HG03469 (cell line): ENCODE results near the gene CHST15.

ENCODE experiments used
- ATAC-seq: cut with Tn5 transposase; IDR thresholded peaks from one replicate; pipeline ENCODE4 v1.9.1; 2021; ENCODE audit warnings: mild to moderate bottlenecking, moderate library complexity, moderate number of reproducible peaks; ENCODE audit not compliant: unreplicated experiment

CHST15 gene

DNA sequence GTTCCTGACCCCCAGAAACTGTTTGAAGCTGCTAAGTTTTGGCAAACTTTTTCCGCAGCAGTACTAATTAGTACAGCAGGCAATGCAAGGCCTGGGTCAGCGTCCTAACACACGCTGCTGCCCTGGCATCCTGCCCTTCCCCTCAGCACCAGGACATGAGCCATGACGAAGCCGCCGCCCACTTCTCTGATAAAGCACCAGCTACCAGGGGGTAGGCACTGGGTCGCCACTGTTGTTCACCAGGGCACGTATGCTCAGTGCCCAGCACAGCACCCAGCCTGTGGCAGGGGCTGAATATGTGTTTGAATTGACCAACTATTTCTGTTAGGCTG is 59.5 kb downstream of the CHST15 start:
- ATAC-seq: no peak

DNA sequence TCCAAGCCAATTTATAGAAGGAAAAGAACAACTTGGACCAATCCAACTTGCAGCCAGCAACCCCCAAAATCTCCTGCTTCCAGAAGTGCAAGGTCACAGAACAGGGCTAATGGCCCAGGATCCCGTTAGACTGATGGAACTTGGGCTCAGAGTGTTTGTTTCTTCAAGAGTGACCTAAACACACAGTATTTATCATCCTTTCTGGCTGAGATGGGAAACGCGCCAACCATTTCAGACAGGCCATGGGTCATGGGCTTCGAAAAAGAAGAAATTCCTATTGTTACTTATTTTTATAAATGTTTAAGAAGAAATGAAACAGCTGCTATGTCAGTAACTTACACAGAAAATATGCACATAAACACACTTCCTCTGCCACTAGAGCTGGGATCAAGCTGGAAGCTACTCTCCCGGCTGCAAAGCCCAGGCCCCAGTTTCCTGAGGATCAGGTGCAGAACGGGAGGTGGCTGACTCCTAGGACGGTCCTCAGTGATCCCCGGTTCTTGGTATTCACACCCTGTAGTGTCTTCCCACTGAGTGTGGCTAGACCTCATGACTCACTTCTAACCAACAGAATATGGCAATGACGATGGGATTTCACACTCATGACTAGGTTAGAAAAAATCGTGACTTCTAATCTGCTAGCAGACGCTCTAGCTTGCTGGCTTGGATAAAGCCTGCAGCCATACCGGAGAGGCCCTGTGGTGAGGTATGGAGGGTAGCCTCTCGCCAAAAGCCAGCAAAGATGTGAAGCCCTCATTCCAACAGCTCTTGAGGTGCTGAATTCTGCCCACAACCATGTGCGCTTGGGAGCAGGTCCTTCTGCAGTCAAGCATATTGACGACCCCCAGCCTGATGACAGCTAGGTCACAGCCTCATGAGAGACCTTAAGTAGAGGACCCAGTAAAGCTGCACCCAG is 60.2 kb downstream of the CHST15 start:
- ATAC-seq: no peak

DNA sequence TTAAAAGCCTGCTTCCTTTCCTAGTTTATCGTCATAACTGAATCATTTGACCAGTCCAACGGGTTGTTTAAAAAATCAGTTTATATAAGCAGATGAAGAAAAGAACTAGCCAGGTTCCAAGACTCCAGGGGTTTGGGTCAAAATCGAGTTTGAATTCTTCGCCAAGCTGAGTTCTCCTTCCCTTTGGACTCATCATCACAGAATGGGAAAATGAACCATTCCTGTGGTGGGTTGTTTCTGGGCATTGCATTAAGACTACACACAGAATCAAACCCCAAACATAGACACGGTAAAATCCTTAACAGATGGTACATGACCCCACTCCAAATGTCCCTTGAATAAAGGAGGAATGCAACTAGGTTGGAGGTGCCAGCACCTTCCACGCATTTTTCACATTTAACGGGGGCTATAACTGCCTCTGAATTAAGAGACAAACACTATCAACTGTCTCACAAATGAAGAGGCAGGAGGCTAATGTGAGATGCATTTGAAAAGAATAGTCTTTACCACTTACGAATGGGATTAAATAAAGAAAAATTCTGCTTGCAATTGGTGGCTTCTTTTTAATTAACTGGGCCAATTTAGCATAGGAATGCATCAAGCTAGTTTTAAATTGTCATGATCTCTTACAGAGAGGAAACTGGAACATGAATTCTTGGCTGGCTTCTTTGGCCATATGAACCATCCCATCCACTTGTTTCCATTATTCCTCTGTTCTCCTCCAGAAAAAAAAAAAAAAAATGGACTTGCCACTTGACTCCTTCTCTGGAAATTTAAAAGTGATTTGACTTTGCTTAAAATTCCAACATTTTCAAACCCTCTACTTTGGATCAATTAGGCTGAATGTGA is 61.1 kb downstream of the CHST15 start:
- ATAC-seq: no peak

DNA sequence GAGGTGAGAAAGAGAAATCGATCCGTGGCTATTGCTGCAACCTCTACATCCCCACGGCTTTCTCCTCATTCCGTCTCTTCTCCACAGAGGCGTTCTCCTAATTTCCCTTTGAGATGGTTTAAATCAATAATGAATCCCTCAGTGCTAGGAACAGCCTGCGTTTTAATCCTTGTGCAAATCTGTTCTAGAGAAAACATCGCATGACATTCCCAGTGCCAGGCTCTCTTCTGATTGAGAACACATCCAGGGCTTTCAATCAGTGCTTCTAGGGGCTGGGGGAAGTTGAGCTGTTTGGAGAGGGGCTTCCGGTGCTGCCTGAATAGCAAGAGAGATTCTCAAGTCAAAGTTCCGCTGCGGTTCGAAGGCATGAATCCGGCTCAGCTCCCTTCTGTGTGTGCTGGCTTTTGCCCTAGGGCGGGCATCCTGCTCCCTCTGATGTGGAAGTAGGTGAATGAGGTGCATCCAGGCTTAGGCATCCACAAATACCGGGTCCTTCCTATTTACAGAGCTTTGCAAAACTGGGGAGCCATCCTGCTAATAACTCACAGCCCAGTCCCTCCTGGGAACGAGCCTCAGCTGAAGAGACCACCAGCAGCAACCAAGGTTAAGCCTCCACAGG is 62.8 kb downstream of the CHST15 start:
- no peak for ATAC-seq

DNA sequence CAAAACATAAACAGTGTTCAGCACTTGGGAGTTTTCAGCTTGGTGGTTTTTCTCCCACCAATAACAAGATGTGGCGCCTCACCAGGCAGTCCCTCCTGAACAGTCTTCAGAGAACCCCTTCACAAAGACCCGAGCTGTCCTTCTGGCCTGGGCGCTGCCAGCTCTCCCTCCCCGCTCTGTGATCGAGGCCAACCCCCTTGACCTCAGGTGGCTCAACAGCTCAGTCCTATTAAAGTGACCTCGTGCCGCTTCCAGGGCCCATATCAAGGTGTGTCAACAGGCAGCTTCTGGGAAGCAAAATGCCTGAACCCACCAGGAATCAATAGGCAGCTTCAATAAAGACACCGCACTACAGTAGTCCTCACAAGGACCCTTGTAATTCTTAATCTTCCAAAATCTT is 63.3 kb downstream of the CHST15 start:
- no peak for ATAC-seq

DNA sequence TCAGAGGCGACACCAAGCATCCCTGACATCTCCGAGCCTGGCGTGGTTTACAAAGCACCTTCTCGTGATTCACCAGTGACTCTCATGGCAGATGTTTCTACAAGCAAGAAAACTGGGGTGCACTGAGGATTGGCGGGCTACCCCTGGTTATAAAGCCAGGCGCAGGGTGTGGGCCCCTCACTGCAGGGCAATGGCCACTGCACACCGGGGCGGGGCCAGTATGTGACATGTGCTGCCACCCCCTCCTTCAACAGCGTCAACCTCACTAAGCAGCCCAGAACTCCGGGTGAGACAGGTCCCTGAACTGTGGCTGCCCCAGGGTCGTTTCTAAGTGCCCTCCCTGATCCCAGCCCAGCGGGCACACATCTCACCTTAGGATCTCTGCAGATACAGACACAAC is 63.8 kb downstream of the CHST15 start:
- no peak for ATAC-seq

DNA sequence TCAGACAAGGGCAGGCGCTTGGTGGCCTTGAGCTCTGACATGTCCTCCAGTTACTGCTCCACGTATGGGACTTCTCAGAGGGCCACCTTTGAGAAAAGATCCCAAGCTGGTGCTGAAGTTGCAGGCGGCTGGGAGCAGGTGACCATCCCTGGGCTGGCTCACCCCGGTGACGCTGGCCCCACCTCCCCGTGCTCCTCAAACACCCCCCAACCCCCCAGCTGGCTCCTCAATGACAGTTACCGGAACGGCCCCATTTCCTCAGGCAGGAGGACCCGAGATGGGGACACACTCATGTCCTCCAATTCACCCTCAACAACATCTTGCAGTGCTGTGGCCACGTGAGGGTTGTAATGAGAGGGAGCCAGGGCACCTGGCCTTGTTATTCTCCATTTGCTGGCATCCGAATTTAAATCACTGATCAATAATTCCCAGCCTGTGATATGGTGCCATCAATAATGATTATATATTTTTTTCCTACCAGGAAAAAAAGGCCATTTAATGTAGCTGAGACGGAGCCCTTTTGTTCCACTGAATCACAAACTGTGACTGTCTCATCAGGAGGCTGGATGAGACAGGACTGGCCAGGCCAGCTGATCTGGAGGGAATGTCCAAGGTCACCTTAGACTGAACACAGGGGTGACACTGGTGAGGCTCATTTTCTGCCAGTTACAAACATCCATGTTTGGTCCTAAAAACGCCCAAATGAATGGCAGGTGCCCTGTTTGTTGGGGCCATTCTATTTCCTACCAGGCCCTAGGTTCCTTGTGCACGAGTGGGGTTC is 64.5 kb downstream of the CHST15 start:
- no peak for ATAC-seq

DNA sequence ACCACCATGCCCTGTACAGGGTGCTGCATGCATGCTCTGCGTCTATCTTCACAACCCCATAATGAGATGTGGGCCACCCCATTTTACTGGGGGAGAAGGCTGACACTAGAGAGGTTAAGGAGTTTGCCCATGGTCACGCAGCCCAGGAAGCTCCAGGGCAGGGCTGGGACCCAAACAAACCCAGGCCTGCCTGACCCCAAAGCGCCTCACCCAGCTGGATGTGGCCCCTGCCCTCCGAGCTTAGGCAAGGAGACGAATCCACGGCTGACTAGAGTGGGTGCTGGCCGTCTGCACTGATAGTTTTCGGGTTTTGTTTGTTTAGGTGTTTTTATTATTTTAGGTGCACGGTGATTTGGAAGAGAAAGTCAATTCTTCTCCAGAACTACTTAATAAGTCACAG is 65.7 kb downstream of the CHST15 start:
- no peak for ATAC-seq

DNA sequence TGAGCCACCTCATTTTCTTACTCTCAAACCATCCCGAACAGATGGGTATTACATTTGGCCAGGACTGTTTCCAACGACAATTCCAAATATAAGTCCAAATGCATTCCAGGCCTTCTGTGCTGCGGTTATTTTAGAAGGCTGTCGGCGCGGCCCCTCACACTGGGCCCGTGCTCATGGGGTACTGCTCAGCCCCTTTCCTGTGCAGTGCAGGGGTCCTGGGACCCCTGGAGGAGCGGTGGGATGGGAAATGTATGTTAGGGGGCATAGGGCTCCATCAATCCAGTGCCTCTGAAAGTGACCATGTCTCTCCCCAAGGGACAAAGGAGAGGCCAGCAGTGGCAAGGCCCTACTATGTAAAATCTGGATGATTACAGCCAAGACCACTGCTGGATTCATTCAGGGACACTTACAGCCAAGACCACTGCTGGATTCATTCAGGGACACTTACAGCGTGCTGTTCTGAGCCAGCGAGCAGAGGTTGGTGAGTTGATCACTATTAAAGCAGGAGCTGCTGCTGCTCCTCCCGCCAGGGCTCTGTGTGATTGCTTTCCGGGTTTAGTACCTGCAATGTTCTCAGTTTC is 66.3 kb downstream of the CHST15 start:
- no peak for ATAC-seq

DNA sequence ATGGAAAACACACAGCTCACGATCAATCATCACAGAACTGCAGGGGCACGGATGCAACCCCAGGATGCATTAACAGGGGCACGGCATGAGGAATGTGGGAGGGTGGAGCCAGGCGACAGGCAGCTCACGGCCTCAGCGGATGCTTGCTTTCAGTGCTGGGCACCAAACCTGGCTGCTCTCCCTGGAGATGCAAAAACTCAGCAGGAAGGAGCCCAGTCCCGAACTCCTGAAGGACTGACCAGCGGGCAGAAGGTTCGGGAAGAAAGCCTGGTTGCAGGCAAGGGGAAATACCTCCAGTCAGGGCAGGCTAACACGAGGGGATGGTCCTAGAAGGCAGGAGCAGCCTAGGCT is 66.8 kb downstream of the CHST15 start:
- no peak for ATAC-seq

DNA sequence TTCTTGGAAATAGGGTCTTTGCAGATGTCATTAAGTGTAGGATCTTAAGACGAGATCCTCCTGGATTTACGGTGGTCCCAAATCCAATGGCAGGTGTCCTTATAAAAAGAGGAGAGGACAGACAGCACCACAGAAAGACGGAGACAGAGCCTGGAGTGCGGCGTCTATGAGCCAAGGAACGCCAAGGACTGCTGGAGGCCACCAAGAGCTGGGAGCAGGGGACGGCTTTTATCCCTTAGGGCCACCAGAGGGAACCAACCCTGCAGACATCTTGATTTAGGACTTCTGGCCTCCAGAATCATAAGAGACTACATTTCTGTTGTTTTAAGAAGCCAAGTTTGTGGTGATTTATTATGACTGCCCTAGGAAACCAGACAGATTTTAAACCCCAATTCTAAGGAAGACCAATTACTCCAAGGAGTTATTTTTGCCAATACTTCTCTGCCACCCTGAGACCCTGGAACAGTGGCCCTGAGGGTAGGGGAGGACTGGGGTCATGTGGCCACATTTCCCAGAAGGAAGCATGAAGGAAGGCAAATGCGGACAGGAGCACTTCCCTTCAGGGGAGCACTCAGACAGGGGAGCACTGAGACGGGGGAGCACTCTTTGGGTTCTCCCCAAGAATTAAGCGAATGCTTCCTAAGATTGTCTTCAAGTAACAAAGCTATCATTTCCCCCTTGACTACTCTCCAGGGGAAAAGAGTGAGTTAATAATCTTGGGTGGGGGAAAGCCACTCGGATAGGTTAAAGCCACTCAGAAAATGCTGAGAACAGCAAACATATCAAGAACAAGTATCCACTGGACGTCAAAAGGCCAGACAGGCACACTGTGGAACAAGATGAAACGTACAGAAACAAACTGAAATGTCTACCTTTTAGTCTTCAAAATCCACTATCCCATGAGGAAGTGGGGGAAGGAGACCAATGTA is 67.5 kb downstream of the CHST15 start:
- no peak for ATAC-seq

DNA sequence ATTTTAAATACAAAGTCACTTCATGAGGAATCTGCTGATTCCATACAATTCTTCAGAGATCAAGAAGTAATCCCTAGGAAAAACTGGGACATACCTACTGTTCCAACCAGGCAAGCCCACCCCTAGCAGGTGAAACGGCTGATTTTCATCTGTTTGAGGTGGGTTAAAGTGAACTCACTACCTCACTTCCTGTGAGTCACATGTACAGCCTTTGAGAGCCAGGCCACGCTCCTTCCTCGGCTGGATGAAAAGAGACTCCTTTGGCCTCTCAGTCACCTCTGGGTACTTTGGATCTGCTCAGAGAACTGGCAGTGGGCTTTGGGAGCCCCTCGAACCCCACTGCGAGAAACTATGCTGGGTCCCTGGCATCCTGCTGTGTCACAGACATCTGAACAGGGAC is 68.2 kb downstream of the CHST15 start:
- no peak for ATAC-seq

DNA sequence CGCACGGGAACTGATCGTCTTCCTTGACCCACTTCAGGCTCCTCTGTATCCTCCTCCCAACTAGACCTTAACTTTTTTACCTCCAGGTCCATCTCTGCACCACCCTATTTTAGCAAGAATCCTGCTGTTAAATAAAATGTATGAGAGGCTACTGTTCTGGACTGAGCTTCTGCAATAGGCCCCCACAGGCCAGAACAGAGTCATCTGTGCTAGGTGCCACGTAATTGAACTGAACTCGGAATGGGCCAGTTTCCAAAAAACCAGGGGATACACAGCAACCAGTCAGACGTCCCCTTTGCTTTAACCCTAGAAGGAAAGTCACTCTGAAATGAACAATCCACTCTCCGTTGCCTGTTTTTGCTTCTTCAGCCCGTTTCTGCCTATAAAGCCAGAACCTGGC is 71.3 kb downstream of the CHST15 start:
- no peak for ATAC-seq

DNA sequence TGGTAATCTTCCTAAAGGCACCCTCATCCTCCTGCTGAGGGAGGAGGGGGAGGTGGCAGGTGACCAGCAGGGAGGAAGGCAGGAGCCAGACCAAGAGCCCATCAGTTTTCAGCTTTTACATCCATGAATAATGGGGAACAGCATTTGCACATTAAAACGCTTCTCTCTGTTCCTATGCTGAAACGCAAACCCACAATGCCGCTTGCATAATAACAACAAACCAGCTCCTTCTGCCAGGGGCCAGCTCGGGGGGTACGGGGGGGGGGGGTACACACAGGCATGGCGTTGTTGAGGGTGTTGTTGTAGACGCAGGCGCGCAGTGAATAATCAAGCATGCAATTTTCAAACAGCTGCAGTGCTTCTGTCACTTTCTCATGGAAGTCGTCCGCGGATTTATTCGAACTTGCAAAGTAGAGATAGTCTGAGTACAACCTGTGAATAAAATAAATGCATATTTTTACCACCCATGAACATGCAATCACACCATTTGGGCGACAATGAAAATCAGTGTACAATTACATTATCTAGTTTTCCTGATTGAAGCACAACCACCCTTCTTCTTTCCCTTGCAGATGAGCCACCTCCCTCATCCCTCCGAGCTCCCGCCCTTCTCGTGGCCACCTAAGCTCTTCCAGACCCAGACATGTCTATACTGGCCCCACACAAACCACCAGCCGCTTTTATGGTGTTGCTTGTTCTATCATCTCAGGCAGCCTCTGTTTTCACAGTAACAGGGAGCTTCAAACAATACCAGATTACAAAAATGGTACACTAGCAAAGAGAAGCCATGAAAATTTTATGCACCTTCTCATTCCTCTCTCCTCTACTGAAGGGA is 72.2 kb downstream of the CHST15 start:
- no peak for ATAC-seq

DNA sequence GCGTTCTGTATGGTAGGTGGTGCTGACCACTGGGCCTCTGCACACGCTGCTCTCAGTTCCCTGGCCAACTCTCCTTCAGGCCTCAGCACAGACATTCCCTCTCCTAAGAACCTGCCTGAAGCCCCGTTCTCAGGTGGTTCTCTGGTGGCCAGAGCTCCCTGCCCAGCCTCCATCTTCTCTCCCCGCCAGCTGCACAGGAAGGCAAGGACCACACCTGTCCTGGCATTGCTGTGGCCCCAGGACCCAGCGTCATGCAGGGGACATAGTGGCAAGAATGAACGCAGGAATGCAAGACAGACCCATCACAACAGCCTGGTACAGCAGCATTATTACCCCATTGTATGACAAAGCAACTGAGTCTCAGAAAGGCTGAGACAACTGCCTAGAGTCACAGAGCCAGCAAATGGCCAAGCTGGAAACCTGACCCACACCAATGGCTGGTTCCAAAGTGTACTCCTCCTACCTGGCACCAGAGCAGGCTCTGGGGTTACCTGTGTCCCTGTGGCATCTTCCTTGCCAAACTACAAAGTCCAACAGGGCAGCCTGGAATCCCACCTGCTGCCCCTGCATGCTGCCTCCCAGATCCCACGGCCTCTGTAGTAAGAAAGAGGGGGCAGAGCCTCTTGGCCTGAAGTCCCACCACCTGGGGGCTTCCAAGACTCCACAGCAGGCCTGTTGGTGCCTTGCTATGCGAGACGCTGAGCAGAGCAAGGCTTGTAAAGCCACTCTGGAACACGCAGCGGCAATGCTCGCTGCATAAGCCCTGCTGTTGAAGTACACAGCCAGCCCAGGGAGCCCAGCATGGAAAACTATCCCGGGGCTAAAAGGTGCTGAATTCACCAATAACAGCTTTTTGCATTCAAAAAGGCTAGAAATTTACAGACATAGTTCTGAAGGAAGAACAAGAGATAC is 73.3 kb downstream of the CHST15 start:
- no peak for ATAC-seq

DNA sequence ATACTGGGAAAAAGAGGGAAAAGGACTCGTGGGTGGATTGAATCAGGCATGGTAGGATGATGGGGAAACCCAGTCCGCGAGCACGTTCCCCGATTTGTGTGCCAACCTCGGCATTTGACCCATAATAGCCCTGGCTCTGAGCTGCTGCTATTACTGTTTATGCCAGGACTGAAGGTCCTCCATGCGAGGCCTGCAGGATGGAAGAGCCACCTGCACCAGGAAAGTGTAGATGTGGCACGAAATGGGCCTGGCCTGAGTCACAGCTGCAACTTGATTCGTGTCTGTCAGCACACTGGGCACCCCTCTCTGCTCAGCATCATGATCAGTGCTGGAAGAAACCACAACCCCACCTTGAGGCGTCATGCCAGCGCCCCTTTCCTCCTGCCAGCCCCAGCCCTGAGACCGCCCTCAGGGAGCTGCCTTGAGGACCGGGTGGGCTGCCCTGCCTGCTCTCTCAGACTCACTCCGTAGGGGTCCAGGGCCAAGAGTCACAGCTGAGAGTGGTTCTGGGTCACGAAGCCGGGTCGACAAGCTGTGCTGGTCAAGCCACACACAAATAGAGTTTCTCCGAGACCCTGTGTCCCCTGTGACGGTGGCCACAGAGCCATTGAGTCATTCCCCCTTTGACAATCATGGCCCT is 74.4 kb downstream of the CHST15 start:
- no peak for ATAC-seq

DNA sequence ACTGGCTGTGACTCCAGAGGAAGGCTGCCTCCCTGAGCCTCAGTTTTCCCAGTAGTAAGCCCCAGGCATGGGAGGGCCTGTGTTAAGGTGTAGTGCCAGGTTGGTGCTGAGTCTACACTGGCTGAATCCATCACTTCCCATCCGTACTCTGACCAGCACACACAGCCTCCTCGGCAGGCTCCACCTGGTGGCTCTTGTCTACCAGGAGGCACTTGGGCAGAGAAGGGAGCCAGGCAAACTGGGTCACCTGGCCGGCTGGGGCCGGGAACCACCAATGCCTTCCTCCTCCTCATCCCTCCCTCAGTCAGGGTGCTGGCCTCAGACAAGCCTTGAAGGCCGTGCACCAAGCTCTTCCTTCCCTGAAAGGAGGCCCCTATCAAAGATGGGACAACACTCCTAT is 75.7 kb downstream of the CHST15 start:
- no peak for ATAC-seq
